Nephron (organoid): ENCODE results near the gene CD59.

ENCODE experiments used
- H3K27ac Mint-ChIP-seq, 3 experiments: 2 replicates each; pipeline ENCODE4 v1.8.0; 2020; ENCODE audit warnings: mixed read lengths in 3 of 3, mild to moderate bottlenecking in 2 of 3, moderate library complexity in 1 of 3
- H3K27me3 Mint-ChIP-seq: 2 replicates; pipeline ENCODE4 v1.8.0; 2021; ENCODE audit warnings: low read depth, mild to moderate bottlenecking, moderate library complexity, mixed read lengths
- H3K36me3 Mint-ChIP-seq: 2 replicates; pipeline ENCODE4 v1.8.0; 2020; ENCODE audit warnings: low read depth, mixed read lengths
- H3K4me1 Mint-ChIP-seq: 2 replicates; pipeline ENCODE4 v1.8.0; 2020; ENCODE audit warnings: mixed read lengths
- H3K4me3 Mint-ChIP-seq, 3 experiments: 2 replicates each; pipeline ENCODE4 v1.8.0; 2020; ENCODE audit warnings: mild to moderate bottlenecking in 3 of 3, mixed read lengths in 3 of 3, moderate library complexity in 2 of 3
- H3K9me3 Mint-ChIP-seq: 2 replicates; pipeline ENCODE4 v1.8.0; 2020; ENCODE audit warnings: mixed read lengths
- TF ChIP-seq, protein P1 (sequence below), 3 experiments: fragments of 200-600 bp; sonication (generic); IDR thresholded peaks; one replicate each; pipeline ENCODE4 v1.5.0; 2021; ENCODE audit warnings: antibody characterized with exemption in 3 of 3; ENCODE audit not compliant: unreplicated experiment in 3 of 3

Gene CD59

GRCh38 chr11:33723238-33723881 is 12.9 kb downstream of the CD59 start:
- Mint-ChIP-seq H3K4me1 (peaks cover 69% of the 10 kb centered on the region), H3K27me3 (no peaks in the 10 kb centered on the region), H3K4me3 (no peak overlapping the region), H3K36me3 (peaks cover 60% of the 10 kb centered on the region), H3K27ac (peak overlapping the region; percentile 79 to 89 (median 86)), H3K9me3 (peaks cover 15% of the 10 kb centered on the region)
- TF ChIP-seq, protein P1, sequence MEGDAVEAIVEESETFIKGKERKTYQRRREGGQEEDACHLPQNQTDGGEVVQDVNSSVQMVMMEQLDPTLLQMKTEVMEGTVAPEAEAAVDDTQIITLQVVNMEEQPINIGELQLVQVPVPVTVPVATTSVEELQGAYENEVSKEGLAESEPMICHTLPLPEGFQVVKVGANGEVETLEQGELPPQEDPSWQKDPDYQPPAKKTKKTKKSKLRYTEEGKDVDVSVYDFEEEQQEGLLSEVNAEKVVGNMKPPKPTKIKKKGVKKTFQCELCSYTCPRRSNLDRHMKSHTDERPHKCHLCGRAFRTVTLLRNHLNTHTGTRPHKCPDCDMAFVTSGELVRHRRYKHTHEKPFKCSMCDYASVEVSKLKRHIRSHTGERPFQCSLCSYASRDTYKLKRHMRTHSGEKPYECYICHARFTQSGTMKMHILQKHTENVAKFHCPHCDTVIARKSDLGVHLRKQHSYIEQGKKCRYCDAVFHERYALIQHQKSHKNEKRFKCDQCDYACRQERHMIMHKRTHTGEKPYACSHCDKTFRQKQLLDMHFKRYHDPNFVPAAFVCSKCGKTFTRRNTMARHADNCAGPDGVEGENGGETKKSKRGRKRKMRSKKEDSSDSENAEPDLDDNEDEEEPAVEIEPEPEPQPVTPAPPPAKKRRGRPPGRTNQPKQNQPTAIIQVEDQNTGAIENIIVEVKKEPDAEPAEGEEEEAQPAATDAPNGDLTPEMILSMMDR (IDR thresholded peaks at IDR 0.05; ENCODE audit: unreplicated experiment in 3 of 3), result no peak

DNA sequence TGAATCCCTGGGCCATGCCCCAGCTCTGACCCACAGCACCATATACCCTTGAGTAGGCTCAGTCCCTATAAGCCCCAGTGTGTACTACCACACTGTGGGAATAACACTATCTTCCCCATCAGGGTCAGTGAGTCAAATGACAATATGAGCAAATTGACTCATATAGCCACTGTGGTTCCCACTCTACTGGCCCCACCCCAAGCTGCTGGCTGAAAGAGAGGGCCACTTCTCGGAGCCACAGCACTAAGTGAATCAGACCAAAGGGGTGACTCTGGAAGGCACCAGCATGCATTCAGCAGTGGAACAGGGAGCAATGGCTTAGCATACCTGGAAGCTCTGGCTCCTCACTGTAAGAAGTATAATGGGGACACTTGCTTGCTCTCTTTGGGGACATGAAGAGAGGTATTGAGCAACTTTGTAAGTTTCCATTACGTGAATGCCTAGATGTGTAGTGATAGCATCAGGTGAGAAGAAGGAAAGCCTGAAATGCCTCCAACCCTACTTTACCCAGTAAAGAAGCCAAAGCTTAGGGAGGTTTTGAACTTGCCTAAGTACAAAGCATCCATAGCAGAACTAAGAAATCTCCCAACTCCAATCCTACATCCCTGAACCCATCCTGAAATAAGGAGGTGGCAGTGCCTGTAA is 13.5 kb downstream of the CD59 start:
- H3K27ac Mint-ChIP-seq, result peak overlapping the region; percentile 79 to 89 (median 86)
- peaks cover 13% of the 10 kb centered on the region for H3K9me3 Mint-ChIP-seq
- no peaks in the 10 kb centered on the region for H3K27me3 Mint-ChIP-seq
- no peak overlapping the region for H3K4me3 Mint-ChIP-seq
- TF ChIP-seq, protein P1 (IDR thresholded peaks at IDR 0.05; ENCODE audit: unreplicated experiment in 3 of 3), result no peak
- H3K4me1 Mint-ChIP-seq, result peaks cover 72% of the 10 kb centered on the region
- H3K36me3 Mint-ChIP-seq, result peaks cover 57% of the 10 kb centered on the region

DNA sequence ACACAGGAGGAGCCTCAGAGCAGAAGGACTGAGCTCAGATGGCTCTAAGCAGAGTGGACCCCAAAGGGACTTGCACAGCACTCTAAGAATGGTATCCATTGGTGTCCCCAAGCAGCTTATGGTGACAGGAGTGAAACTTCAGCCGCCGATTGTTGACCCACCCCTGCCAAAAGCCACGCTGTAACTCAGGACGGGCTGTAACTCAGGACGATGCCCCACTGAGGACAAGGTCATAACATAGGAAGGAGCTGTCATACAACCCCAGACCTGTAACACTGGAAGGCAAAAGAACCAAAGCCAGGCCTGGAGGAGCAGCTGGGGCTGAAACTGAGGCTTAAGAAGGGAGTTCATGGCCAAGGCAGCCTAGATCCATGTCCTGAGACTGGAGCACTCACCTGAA is 14.2 kb downstream of the CD59 start:
- no peaks in the 10 kb centered on the region for H3K27me3 Mint-ChIP-seq
- peaks cover 79% of the 10 kb centered on the region for H3K4me1 Mint-ChIP-seq
- peaks cover 56% of the 10 kb centered on the region for H3K36me3 Mint-ChIP-seq
- H3K27ac Mint-ChIP-seq, result peak overlapping the region in 2 of 3 experiments; percentile 27 to 79
- TF ChIP-seq, protein P1 (IDR thresholded peaks at IDR 0.05; ENCODE audit: unreplicated experiment in 3 of 3), result no peak
- no peak overlapping the region for H3K4me3 Mint-ChIP-seq
- peaks cover 8% of the 10 kb centered on the region for H3K9me3 Mint-ChIP-seq

DNA sequence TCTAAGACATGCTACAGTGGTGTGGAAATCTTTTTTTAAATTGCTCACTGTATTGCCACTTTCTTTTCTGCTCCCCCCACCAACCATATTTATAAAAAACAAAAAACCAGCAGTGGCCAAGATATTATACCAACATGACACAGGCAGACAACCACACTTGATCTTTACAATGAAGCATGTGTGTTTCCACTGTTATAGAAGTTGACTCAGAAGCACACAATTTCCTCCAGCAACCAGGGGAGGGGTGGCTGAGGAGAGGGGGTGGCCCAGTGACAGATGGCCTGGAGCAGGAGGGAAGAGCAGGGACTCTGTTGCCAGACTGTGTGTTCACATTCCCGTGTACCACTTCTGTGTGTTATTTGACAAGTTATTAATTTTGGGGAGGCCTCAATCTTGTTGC is 14.8 kb downstream of the CD59 start:
- Mint-ChIP-seq H3K27ac (peak overlapping the region in 2 of 3 experiments; percentile 27 to 79), H3K4me3 (no peak overlapping the region), H3K27me3 (no peaks in the 10 kb centered on the region), H3K9me3 (peaks cover 3% of the 10 kb centered on the region), H3K4me1 (peaks cover 79% of the 10 kb centered on the region), H3K36me3 (peaks cover 55% of the 10 kb centered on the region)
- TF ChIP-seq, protein P1 (IDR thresholded peaks at IDR 0.05; ENCODE audit: unreplicated experiment in 3 of 3), result no peak

- Mint-ChIP-seq H3K4me1 (peaks cover 63% of the 10 kb centered on the region), H3K36me3 (peaks cover 50% of the 10 kb centered on the region), H3K9me3 (no peaks in the 10 kb centered on the region), H3K27ac (peak overlapping the region in 2 of 3 experiments; percentile 4 to 20), H3K27me3 (no peaks in the 10 kb centered on the region), H3K4me3 (no peak overlapping the region)
- TF ChIP-seq, protein P1 (IDR thresholded peaks at IDR 0.05; ENCODE audit: unreplicated experiment in 3 of 3), result no peak
These were observed 16.6 kb downstream of the CD59 start for GRCh38 chr11:33719587-33719986.
